Breast epithelium (tissue), 4 donors: ENCODE data around the gene BCL7C. TPM values are rescaled to one million over a fixed set of nuclear protein-coding genes. Genes with fewer than 3 reads are reported as not detected.
A peak's percentile ranks its signal among the peaks of the same experiment; 100 is the strongest.

Source experiments
- DNase-seq, 2 donors: peaks; one replicate each; pipeline ENCODE4 v3.0.0-alpha.2; 2019; ENCODE audit warnings: low spot score in 2 of 2
- H3K27ac ChIP-seq, 2 donors: fragments of 200-600 bp; sonication (generic) in 1 of 2; one replicate each; pipeline ENCODE4 v1.5.1; 2016 to 2019; ENCODE audit warnings: mild to moderate bottlenecking in 1 of 2
- H3K27me3 ChIP-seq, 2 donors: fragments of 200-600 bp; sonication (generic) in 1 of 2; one replicate each; pipeline versions ENCODE4 v1.5.1 to v1.6.0; 2017 to 2019; ENCODE audit warnings: control low read depth in 1 of 2, mild to moderate bottlenecking in 1 of 2
- H3K36me3 ChIP-seq: fragments of 200-600 bp; one replicate; pipeline ENCODE4 v1.5.1; 2019
- H3K4me1 ChIP-seq, 2 donors: fragments of 200-600 bp; sonication (generic); one replicate each; pipeline ENCODE4 v1.5.1; 2016 to 2019; ENCODE audit warnings: control low read depth in 1 of 2
- H3K4me3 ChIP-seq, 3 donors: fragments of 200-600 bp; sonication (generic); 1 replicate in 2 of 3; 2 replicates in 1 of 3; pipeline ENCODE4 v1.5.1; 2016 to 2019; ENCODE audit warnings: mild to moderate bottlenecking in 3 of 3, moderate library complexity in 2 of 3
- H3K9me3 ChIP-seq, 2 donors: fragments of 200-600 bp; sonication (generic) in 1 of 2; one replicate each; pipeline ENCODE4 v1.5.1; 2016 to 2019; ENCODE audit warnings: control low read depth in 1 of 2
- POLR2A ChIP-seq: fragments of 450-650 bp; IDR thresholded peaks from one replicate; pipeline ENCODE4 v1.6.1; 2016; ENCODE audit warnings: antibody characterized with exemption, mild to moderate bottlenecking, moderate library complexity
- POLR2AphosphoS5 ChIP-seq, 3 donors: sonication (generic); formaldehyde crosslinking; IDR thresholded peaks; one replicate each; pipeline ENCODE4 v1.6.1; 2017; ENCODE audit warnings: antibody characterized with exemption in 3 of 3
- intact Hi-C: fragments of 100-400 bp; cut with DNase I; formaldehyde crosslinking; loops from one replicate; pipeline ENCODE4 v1.15.1; 2023; ENCODE audit warnings: low total_unique reads
- total RNA-seq, 3 donors: library from RNA; depleted of rRNA; stranded (reverse); fragments of >200 nt; gene quantifications; one replicate each; pipeline ENCODE4 v1.1.0, GENCODE V29; 2016
- TF ChIP-seq, protein P1 (sequence below), 3 donors: fragments of 450-650 bp; IDR thresholded peaks; one replicate each; pipeline ENCODE4 v1.5.1; 2016 to 2017; ENCODE audit warnings: antibody characterized with exemption in 3 of 3, mild to moderate bottlenecking in 3 of 3, moderate library complexity in 3 of 3

Gene BCL7C
- total RNA-seq, 3 donors from 2014 or later, result 29.4 to 47.2 (median 36.2) TPM

DNA sequence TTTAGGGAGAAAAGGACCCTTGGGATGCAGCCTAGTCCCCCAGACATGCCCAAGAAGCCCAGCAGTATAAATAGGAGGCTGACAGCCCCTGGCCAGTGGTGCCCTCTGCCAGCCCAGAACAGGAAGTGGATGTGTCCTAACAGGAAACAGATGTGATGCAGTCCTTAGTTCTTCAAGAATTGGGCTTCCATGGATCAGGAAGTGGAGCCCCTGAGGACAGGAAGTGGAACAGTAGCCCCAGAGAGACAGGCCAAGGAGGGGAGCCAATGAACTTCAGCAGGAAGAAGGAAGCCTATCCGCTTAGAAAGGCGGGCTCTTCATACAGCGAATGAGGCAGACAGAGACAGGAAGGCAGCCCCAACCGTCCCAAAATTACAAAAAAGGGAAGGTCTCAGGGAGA lies 9.7 kb upstream of the BCL7C start:
- Histone ChIP-seq H3K4me1 (peaks cover 4% of the 10 kb centered on the region in 2 donors), H3K4me3 (no peak overlapping the region), H3K27me3 (no peaks in the 10 kb centered on the region), H3K36me3 (no peaks in the 10 kb centered on the region), H3K27ac (peak overlapping the region; percentile 1 to 61), H3K9me3 (no peaks in the 10 kb centered on the region)
- intact Hi-C loops, result loop anchor here (10.0 kb wide), 1 partner anchor 59 kb away; no protein-coding TSS in a partner anchor
- no peak for DNase-seq
- TF ChIP-seq, protein P1, sequence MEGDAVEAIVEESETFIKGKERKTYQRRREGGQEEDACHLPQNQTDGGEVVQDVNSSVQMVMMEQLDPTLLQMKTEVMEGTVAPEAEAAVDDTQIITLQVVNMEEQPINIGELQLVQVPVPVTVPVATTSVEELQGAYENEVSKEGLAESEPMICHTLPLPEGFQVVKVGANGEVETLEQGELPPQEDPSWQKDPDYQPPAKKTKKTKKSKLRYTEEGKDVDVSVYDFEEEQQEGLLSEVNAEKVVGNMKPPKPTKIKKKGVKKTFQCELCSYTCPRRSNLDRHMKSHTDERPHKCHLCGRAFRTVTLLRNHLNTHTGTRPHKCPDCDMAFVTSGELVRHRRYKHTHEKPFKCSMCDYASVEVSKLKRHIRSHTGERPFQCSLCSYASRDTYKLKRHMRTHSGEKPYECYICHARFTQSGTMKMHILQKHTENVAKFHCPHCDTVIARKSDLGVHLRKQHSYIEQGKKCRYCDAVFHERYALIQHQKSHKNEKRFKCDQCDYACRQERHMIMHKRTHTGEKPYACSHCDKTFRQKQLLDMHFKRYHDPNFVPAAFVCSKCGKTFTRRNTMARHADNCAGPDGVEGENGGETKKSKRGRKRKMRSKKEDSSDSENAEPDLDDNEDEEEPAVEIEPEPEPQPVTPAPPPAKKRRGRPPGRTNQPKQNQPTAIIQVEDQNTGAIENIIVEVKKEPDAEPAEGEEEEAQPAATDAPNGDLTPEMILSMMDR (IDR thresholded peaks at IDR 0.05), result no peak
- TF ChIP-seq POLR2AphosphoS5 (IDR thresholded peaks at IDR 0.05), result no peak
- no peak for TF ChIP-seq POLR2A

DNA sequence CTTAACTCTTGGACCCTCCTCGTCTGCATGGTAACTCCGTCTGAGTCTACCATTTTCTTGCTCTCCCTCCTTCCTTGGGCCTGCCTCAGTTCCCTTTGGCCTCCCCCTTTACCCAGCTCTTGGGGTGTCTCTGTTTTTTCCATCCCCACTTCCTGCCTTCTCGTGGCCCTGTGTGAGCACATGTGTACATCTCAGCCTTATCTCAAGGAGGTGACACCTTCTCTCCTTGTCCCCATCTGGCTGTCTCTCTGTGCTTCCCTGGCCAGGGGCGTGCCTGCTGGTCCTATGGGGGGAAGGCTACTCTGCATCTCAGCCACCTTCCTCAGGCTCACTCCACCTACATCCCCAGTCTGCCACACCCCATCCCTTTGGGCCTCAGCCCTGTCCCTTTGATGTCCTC lies 9.1 kb upstream of the BCL7C start:
- Histone ChIP-seq H3K4me1 (peaks cover 4% of the 10 kb centered on the region in 2 donors), H3K4me3 (peak overlapping the region; percentile 50 to 76 (median 59)), H3K27me3 (no peaks in the 10 kb centered on the region), H3K27ac (peak overlapping the region; percentile 79 to 92), H3K36me3 (no peaks in the 10 kb centered on the region), H3K9me3 (no peaks in the 10 kb centered on the region)
- DNase-seq, result no peak
- intact Hi-C loops, result loop anchor here (10.0 kb wide), 1 partner anchor 58 kb away; no protein-coding TSS in a partner anchor
- TF ChIP-seq, protein P1 (IDR thresholded peaks at IDR 0.05), result no peak
- TF ChIP-seq POLR2A (no peak), POLR2AphosphoS5 (IDR thresholded peaks at IDR 0.05) (no peak)

DNA sequence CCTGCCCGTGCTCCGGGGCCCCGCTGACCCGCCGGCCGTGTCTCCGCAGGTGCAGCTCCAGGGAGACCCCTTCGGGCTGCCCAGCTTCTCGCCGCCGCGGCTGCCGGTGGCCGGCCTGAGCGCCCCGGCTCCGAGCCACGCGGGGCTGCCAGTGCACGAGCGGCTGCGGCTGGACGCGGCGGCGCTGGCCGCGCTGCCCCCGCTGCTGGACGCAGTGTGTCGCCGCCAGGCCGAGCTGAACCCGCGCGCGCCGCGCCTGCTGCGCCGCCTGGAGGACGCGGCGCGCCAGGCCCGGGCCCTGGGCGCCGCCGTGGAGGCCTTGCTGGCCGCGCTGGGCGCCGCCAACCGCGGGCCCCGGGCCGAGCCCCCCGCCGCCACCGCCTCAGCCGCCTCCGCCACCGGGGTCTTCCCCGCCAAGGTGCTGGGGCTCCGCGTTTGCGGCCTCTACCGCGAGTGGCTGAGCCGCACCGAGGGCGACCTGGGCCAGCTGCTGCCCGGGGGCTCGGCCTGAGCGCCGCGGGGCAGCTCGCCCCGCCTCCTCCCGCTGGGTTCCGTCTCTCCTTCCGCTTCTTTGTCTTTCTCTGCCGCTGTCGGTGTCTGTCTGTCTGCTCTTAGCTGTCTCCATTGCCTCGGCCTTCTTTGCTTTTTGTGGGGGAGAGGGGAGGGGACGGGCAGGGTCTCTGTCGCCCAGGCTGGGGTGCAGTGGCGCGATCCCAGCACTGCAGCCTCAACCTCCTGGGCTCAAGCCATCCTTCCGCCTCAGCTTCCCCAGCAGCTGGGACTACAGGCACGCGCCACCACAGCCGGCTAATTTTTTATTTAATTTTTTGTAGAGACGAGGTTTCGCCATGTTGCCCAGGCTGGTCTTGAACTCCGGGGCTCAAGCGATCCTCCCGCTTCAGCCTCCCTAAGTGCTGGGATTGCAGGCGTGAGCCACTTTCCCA lies 8.4 kb upstream of the BCL7C start:
- DNase-seq, result peak in 1 of 2 donors; percentile 34
- no peaks in the 10 kb centered on the region for H3K36me3 ChIP-seq
- intact Hi-C loops, result loop anchor here (10.0 kb wide), 1 partner anchor 58 kb away; no protein-coding TSS in a partner anchor
- peaks cover 4% of the 10 kb centered on the region in 2 donors for H3K4me1 ChIP-seq
- no peaks in the 10 kb centered on the region for H3K9me3 ChIP-seq
- TF ChIP-seq POLR2A, result no peak
- TF ChIP-seq, protein P1 (IDR thresholded peaks at IDR 0.05), result peak in 1 of 3 donors; percentile 76
- peak in 1 of 3 donors; percentile 14 for TF ChIP-seq POLR2AphosphoS5 (IDR thresholded peaks at IDR 0.05)
- peak overlapping the region; percentile 79 to 92 for H3K27ac ChIP-seq
- no peaks in the 10 kb centered on the region for H3K27me3 ChIP-seq
- peak overlapping the region; percentile 50 to 76 (median 59) for H3K4me3 ChIP-seq

DNA sequence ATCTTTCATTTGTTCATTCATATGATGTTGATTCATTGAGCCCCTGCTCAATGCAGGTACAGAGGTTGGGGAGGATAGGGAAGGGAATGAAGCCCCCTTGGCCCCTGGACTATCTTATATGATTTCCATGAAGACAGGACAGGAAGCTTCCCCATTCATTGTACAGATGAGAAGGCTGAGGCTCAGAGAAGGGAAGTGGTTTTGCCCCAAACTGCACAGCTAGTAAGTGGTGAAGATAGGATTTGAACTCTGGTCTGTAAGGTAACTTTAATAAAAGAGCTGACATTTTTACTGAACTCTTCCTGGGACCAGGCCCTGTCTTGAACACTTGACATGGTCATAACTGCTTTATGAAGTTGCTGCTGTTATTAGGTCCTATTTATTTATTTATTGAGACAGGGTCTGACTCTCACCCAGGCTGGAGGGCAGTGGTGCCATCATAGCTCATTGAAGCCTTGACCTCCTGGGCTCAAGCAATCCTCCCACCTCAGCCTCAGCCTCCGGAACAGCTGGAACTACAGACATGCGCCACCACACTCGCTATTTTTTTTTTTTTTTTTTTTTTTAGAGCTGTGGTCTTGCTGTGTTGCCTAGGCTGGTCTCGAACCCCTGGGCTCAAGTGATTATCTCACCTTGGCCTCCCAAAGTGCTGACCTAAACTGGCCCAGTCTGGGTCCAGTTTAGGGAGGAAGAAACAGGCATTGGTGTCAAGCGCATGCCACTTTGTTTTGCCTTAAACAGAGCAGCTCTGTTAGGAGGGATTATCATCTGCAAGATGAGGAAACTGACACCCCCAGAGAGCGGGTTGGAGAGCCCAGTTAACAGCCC lies 7.5 kb upstream of the BCL7C start:
- intact Hi-C loops, result loop anchor here (10.0 kb wide), 1 partner anchor 57 kb away; no protein-coding TSS in a partner anchor
- peak overlapping the region; percentile 64 to 92 for H3K27ac ChIP-seq
- H3K4me1 ChIP-seq, result peaks cover 4% of the 10 kb centered on the region in 2 donors
- H3K9me3 ChIP-seq, result no peaks in the 10 kb centered on the region
- no peaks in the 10 kb centered on the region for H3K27me3 ChIP-seq
- H3K36me3 ChIP-seq, result no peaks in the 10 kb centered on the region
- DNase-seq, result no peak
- H3K4me3 ChIP-seq, result peak overlapping the region; percentile 50 to 76 (median 59)
- TF ChIP-seq, protein P1 (IDR thresholded peaks at IDR 0.05), result no peak
- no peak for TF ChIP-seq POLR2AphosphoS5 (IDR thresholded peaks at IDR 0.05)
- no peak for TF ChIP-seq POLR2A
